NCI-H1694 treated with DMSO at 0.1 percent for 48 hours (cell line): ENCODE measurements around the gene SFI1.
"Not testable (repeated sequence)": the region's sequence is repeated elsewhere in the genome, so short reads cannot be mapped to it uniquely, and the experiment has no call there.

Experiments used
- DNase-seq: peaks from one replicate; lab custom pipeline; 2025; lab: John Stamatoyannopoulos, UW

SFI1 gene

GRCh38 chr22:31550871-31551370, 54.6 kb downstream of the SFI1 start:
- no peak for DNase-seq

DNA sequence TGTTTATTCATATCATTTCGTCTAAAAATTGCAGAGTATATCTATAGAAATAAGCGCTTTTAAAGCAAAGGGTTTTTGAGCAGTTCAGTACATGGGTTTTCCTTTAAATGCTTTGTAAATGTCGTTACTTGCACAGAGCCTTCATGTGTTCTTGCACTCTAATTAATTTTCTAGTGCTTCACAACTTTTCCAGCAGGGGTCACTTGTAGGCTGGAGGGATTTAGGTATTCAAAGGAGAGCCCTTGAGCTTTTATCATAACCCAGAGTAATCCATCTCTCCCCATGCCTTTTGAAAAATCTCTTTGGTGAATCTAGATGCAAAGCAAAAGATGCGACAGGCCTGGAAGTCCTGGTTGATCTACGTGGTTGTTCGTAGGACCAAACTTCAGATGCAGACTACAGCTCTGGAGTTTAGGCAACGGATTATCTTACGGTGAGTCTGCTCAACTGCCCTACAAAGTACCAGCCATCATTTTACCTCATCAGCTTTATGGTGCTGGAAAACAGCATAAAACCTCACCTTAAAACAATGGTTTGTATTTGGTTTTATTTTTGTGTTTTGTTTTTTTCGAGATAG, 60.4 kb downstream of the SFI1 start:
- peak; percentile 18 for DNase-seq

DNA sequence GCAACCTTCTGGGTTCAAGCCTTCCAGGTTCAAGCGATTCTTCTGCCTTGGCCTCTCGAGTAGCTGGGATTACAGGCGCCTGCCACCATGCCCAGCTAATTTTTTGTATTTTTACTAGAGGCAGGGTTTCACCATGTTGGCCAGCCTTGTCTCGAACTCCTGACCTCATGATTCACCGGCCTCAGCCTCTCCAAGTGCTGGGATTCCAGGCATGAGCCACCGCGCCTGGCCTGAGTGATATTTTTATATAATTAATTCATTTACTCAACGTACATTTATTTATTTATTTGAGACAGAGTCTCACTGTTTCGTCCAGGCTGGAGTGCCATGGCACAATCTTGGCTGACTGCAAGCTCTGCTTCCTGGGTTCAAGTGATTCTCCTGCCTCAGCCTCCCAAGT, 62.2 kb downstream of the SFI1 start:
- not testable (repeated sequence) for DNase-seq

- peak; percentile 51 for DNase-seq
Measured at GRCh38 chr22:31561238-31561887, 65.0 kb downstream of the SFI1 start.

GRCh38 chr22:31561970-31562369, 65.6 kb downstream of the SFI1 start:
- DNase-seq, result no peak

- DNase-seq, result no peak
Measured at GRCh38 chr22:31566484-31566883, 70.1 kb downstream of the SFI1 start.

GRCh38 chr22:31567196-31567595, 70.9 kb downstream of the SFI1 start:
- no peak for DNase-seq

DNA sequence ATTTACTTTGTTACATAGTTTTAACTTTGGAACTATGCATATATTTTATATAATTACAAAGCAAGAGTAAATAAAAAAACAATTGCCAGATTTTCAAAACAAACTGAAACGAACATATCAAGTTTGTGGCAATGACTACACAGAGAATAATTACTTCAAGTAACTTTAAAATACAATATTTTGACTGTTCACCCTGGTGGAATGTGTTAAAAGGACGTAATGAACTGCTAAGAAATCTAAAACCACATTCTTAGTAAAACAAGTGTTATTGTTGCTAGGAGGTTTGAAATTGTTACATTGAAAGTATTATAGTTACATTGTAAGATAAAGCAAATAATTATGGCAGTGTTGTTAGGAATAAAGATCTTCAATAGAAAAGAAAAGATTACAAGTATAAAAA, 71.4 kb downstream of the SFI1 start:
- DNase-seq, result no peak

- peak; percentile 50 for DNase-seq
Measured at GRCh38 chr22:31569126-31569525, 72.8 kb downstream of the SFI1 start.

GRCh38 chr22:31572939-31573338, 76.6 kb downstream of the SFI1 start:
- DNase-seq, result no peak

GRCh38 chr22:31574055-31574670, 77.8 kb downstream of the SFI1 start:
- DNase-seq, result no peak

GRCh38 chr22:31575190-31575589, 78.9 kb downstream of the SFI1 start:
- no peak for DNase-seq

DNA sequence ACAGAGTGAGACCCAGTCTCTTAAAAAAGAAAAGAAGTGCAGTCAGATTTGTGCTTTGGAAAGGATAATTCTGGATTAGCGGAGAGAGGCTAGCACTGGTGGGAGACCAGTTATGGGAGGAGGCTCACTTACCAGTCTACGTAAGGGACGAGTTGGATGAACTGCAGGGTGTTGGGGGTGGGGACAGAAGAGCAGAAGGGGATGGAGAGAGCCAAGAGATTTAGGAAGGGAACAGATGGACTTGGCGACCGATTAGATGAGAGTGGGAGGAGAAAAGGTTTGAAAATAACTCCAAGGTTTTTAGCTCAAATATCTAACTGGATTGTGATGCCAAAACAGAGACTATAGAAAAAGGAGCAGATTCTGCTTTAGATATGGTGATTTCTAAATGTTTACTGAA, 81.4 kb downstream of the SFI1 start:
- DNase-seq, result peak; percentile 43

- no peak for DNase-seq
Measured at GRCh38 chr22:31578171-31578570, 81.8 kb downstream of the SFI1 start.

DNA sequence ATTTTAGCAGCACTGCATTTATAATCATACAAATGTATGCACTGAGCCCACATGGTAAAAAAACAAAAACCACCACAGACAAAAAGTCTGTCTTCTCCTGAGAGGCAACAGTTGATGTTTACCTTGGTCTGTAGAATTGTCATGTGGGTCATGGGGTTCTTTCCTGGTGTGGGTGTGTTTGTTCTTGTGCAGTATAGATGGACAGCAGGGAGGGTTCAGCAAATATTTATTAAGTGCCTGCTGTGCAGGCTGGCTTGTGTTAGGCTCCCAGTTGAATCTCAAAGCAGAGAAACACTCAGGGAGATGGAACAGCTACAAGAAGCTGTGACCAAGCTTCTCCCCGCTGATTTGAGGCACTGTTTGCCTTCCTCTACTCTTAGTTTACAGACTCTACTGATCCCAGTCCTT, 83.5 kb downstream of the SFI1 start:
- no peak for DNase-seq

- no peak for DNase-seq
Measured at GRCh38 chr22:31583861-31584485, 87.6 kb downstream of the SFI1 start.

- no peak for DNase-seq
Measured at GRCh38 chr22:31584804-31585160, 88.4 kb downstream of the SFI1 start.

DNA sequence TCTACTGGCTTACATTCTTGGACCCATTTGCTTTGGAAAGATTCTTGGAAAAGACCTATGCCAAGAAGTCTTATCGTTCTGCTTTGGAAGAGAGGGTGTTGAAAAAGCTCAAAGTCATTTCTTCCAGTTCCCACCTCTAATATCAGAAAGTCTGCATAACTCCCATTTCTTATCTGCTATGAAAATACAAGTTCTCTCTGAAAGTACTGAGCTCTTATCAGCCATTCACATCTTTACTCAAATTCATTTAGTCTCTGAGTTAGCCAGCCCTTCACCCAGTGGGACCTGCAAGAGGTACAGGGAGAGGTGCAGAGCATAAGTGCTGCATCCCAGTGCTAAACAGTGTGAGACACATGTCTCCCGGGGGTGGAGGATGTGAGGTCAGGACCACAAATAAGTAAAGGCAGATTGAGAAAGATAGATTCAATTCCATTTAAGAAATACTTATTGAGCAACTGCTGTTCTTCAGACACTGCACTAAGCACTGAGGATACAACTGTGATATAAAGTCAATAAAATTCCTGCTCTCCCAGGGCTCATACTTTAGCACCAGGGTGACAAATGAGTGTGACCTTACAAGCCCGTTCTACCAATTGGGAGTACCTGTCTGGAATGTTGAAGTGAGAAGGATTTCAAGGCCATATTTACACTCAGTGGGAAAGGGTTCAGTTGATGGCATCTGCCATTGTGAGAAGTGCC, 89.0 kb downstream of the SFI1 start:
- DNase-seq, result no peak

DNA sequence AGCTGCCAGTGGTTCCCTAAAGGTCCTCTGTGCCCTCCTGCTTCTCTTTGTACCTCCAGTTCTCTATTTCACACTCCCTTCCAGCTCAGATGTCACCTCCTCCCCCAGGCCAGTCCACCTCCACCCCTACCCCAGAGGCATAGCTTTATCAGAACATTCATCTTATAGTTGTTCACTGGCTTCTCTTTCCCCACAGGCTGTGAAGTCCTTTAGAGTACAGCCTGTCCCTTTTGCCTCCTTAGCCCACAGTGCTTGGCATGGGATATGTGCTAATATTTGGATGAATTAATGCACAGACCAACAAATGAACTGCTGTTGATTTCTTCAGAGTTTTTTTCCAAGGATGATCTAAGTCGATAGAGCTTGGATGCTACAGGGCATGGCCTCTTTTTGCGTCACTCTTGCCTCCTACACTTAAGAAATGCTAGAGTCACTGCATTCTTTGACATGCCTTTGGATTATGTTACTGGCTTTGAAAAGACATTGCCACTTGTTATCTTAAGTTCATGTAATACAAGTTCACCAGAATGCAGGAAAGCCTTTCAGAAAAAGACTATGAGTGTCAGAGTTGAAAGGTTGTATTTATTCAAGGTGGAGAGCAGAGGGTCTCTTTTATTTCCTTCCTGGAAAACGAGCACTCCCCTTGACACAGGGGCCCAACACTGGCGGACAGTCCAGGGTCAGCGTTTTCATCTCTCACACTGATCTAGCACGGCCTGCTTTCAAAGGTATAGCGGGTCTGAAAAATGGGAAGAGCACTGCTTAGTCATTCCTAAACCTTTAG, 90.0 kb downstream of the SFI1 start:
- no peak for DNase-seq

DNA sequence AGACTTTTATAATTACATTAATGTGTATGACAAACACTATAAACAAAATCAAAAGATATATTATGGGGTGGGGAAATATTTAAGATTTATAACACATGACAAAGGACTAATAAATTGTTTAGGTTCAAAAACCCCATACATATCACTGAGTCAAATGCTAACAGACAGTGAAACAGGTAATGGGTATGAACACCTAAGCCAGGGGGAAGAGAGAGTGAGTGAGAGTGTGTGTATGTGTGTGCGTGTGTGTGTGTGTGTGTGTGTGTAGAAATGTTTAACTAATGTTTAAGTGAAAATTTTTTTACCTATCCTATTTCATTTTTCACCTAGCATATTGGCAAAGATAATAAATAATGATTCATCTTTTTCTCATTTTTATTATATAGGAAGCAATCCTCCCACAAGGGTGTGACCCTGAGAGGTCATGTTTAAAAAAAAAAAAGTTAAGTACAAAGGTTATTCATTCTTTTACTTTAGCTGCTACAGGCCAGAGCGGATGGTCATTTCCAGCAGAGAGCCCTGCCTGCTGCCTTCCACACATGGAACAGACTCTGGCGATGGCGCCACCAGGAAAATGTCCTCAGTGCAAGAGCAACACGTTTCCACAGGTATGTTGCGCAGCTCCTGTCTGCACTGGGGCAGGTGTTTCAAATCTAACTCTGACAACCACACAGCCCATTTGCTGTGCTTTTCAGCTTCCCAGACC, 92.8 kb downstream of the SFI1 start:
- DNase-seq, result no peak

GRCh38 chr22:31590161-31590560, 93.8 kb downstream of the SFI1 start:
- DNase-seq, result not testable (repeated sequence)
